ENCODE measurements around the gene CHTF8. TPM values are rescaled to one million over a fixed set of nuclear protein-coding genes. Genes with fewer than 3 reads are reported as not detected.

CHTF8 gene
- polyA plus RNA-seq, 1 experiment: 161 TPM

- ChIA-PET POLR2A (no interaction called here), CTCF (no interaction called here)
- Histone ChIP-seq H3K36me3 (ENCODE audit: control insufficient read depth, insufficient read depth, low read length) (no peaks in the 10 kb centered on the region), H3K27me3 (ENCODE audit: control insufficient read depth, insufficient read depth, low read length) (no peaks in the 10 kb centered on the region), H3K4me3 (ENCODE audit: low read depth, low read length) (no peak overlapping the region)
- no peak for DNase-seq (ENCODE audit: low read depth)
- TF ChIP-seq, protein P1, sequence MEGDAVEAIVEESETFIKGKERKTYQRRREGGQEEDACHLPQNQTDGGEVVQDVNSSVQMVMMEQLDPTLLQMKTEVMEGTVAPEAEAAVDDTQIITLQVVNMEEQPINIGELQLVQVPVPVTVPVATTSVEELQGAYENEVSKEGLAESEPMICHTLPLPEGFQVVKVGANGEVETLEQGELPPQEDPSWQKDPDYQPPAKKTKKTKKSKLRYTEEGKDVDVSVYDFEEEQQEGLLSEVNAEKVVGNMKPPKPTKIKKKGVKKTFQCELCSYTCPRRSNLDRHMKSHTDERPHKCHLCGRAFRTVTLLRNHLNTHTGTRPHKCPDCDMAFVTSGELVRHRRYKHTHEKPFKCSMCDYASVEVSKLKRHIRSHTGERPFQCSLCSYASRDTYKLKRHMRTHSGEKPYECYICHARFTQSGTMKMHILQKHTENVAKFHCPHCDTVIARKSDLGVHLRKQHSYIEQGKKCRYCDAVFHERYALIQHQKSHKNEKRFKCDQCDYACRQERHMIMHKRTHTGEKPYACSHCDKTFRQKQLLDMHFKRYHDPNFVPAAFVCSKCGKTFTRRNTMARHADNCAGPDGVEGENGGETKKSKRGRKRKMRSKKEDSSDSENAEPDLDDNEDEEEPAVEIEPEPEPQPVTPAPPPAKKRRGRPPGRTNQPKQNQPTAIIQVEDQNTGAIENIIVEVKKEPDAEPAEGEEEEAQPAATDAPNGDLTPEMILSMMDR (IDR thresholded peaks at IDR 0.05; ENCODE audit: insufficient read depth, low read depth, low read length): no peak
Measured at GRCh38 chr16:69071036-69071435, 61.4 kb downstream of the CHTF8 start.

DNA sequence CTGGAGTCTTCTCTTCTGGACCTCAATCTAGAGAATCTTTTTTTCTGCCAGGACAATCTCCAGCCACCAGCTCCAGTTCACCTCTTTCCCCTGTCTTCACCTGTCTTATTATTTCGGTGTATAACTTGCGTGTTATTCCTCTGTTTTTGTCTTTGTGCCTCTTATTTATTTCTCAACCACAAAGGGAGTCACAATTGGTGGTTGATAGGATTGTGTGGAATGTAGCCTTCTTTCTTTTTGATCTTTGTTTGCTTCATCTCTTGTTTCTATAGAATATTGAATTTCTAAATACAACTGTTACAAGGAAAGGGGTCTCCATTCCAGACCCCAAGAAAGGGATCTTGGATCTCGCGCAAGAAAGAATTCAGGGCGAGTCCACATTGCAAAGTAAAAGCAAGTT lies 62.9 kb downstream of the CHTF8 start:
- H3K4me3 ChIP-seq (ENCODE audit: low read depth, low read length): no peak overlapping the region
- POLR2A ChIA-PET: no interaction called here
- TF ChIP-seq, protein P1 (IDR thresholded peaks at IDR 0.05; ENCODE audit: insufficient read depth, low read depth, low read length): no peak
- H3K36me3 ChIP-seq (ENCODE audit: control insufficient read depth, insufficient read depth, low read length): no peaks in the 10 kb centered on the region
- DNase-seq (ENCODE audit: low read depth): no peak
- CTCF ChIA-PET: no interaction called here
- H3K27me3 ChIP-seq (ENCODE audit: control insufficient read depth, insufficient read depth, low read length): no peaks in the 10 kb centered on the region

Small RNA genes within 50 kb of the gene (small RNA-seq; reads per million reads assigned to genes)
- gene RNU6-22P (ENCODE audit: insufficient read length, low read depth, low replicate concordance): not detected

Other genes with a start within 250 kb of the CHTF8 start
- 1.8 and 2.3 TPM in 2 replicates for gene HAS3, start 26.9 kb downstream of the CHTF8 start, polyA plus RNA-seq (2011; rRNA removed)
- 59.2 and 60.7 TPM in 2 replicates for gene UTP4, start 61 bp upstream of the CHTF8 start, polyA plus RNA-seq (2011; rRNA removed)
- gene SNTB2, start 54.6 kb upstream of the CHTF8 start, polyA plus RNA-seq (2011; rRNA removed): 43.1 and 50.5 TPM in 2 replicates
- 14.5 and 19.4 TPM in 2 replicates for gene VPS4A, start 178.8 kb upstream of the CHTF8 start, polyA plus RNA-seq (2011; rRNA removed)
- 4.0 and 6.4 TPM in 2 replicates for gene PDF, start 198.0 kb upstream of the CHTF8 start, polyA plus RNA-seq (2011; rRNA removed)
- gene COG8, start 207.0 kb upstream of the CHTF8 start, polyA plus RNA-seq (2011; rRNA removed): 25.2 and 31.6 TPM in 2 replicates
- gene NIP7, start 207.2 kb upstream of the CHTF8 start, polyA plus RNA-seq (2011; rRNA removed): 6.4 and 9.1 TPM in 2 replicates
- 0.13 TPM in 1 of 2 replicates, not detected in the other for gene TMED6, start 219.2 kb upstream of the CHTF8 start, polyA plus RNA-seq (2011; rRNA removed)

Measured in BJ (cell line).